PFSK-1 (cell line): ENCODE results near the gene SYNRG.

ENCODE experiments used
- FOXP2 ChIP-seq: optimal IDR thresholded peaks from 2 replicates; pipeline ENCODE3; 2011; ENCODE audit warnings: borderline replicate concordance, control low read depth, inconsistent platforms; ENCODE audit not compliant: insufficient read depth; ENCODE audit errors: extremely low read length, extremely low read depth
- POLR2AphosphoS5 ChIP-seq: IDR thresholded peaks from 2 replicates; pipeline ENCODE4 v1.6.1; 2012; ENCODE audit warnings: low read depth, mild to moderate bottlenecking, control low read depth, low read length, moderate library complexity
- SIN3A ChIP-seq: IDR thresholded peaks from 2 replicates; pipeline ENCODE4 v1.6.1; 2012; ENCODE audit warnings: mild to moderate bottlenecking, low read length, moderate library complexity, borderline replicate concordance; ENCODE audit not compliant: insufficient read depth
- TAF1 ChIP-seq: IDR thresholded peaks from 2 replicates; pipeline ENCODE4 v1.6.1; 2012; ENCODE audit warnings: low read length, control low read depth, borderline replicate concordance; ENCODE audit not compliant: insufficient read depth
- TF ChIP-seq, protein P1 (sequence below), 2 experiments: IDR thresholded peaks; 2 replicates each; pipeline versions ENCODE4 v1.6.1 to v1.8.0; 2011 to 2012; ENCODE audit warnings: low read depth in 2 of 2, low read length in 2 of 2, control low read depth in 1 of 2, inconsistent platforms in 1 of 2, mild to moderate bottlenecking in 1 of 2, moderate library complexity in 1 of 2; ENCODE audit not compliant: insufficient read depth in 1 of 2

The SYNRG gene

GRCh38 chr17:37503148-37503547 is 106.1 kb downstream of the SYNRG start:
- no peak for TF ChIP-seq TAF1
- TF ChIP-seq POLR2AphosphoS5, result no peak
- no peak for TF ChIP-seq FOXP2
- TF ChIP-seq SIN3A, result no peak
- TF ChIP-seq, protein P1, sequence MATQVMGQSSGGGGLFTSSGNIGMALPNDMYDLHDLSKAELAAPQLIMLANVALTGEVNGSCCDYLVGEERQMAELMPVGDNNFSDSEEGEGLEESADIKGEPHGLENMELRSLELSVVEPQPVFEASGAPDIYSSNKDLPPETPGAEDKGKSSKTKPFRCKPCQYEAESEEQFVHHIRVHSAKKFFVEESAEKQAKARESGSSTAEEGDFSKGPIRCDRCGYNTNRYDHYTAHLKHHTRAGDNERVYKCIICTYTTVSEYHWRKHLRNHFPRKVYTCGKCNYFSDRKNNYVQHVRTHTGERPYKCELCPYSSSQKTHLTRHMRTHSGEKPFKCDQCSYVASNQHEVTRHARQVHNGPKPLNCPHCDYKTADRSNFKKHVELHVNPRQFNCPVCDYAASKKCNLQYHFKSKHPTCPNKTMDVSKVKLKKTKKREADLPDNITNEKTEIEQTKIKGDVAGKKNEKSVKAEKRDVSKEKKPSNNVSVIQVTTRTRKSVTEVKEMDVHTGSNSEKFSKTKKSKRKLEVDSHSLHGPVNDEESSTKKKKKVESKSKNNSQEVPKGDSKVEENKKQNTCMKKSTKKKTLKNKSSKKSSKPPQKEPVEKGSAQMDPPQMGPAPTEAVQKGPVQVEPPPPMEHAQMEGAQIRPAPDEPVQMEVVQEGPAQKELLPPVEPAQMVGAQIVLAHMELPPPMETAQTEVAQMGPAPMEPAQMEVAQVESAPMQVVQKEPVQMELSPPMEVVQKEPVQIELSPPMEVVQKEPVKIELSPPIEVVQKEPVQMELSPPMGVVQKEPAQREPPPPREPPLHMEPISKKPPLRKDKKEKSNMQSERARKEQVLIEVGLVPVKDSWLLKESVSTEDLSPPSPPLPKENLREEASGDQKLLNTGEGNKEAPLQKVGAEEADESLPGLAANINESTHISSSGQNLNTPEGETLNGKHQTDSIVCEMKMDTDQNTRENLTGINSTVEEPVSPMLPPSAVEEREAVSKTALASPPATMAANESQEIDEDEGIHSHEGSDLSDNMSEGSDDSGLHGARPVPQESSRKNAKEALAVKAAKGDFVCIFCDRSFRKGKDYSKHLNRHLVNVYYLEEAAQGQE (IDR thresholded peaks at IDR 0.05; ENCODE audit: insufficient read depth in 1 of 2, low read depth in 2 of 2, low read length in 2 of 2), result no peak

DNA sequence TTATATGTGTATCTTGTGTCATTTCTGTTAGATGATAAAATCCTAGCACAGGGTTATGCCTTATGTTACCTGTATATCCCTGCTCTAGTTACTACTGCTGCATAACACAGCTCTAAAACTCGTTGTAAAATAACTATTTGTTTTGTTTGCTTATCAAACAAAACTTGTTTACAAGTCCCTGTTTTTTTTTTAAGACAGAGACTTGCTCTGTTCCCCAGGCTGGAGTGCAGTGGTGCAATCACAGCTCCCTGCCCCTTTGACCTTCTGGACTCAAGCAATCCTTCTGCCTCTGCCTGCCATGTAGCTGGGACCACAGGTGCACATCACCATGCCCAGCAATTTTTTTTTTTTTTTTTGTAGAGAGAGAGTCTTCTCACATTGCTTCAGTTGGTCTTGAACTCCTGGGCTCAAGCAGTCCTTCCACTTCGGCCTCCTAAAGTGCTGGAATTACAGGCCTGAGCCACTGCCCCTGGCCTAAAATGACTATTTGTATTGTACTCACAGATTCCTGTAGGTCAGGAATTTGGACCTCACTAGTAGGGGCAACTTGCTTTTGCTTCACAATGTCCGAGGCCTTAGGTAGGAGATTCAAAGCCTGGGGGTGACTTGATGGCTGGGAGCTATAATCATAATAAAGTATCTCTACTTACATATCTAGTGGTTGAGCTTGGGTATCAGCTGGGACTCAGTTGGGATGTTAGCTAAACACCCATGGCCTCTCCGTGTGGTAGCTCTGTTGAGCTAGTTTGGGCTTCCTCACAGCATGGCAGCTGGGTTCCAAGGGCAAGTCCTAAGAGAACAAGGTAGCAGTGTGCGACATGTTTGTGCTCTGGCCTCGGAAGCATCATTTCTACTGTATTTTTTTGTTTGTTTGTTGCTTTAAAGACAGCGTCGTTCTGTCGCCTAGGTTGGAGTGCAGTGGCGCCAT is 106.9 kb downstream of the SYNRG start:
- TF ChIP-seq TAF1 (no peak), POLR2AphosphoS5 (no peak), FOXP2 (no peak), SIN3A (no peak)
- TF ChIP-seq, protein P1 (IDR thresholded peaks at IDR 0.05; ENCODE audit: insufficient read depth in 1 of 2, low read depth in 2 of 2, low read length in 2 of 2), result no peak

DNA sequence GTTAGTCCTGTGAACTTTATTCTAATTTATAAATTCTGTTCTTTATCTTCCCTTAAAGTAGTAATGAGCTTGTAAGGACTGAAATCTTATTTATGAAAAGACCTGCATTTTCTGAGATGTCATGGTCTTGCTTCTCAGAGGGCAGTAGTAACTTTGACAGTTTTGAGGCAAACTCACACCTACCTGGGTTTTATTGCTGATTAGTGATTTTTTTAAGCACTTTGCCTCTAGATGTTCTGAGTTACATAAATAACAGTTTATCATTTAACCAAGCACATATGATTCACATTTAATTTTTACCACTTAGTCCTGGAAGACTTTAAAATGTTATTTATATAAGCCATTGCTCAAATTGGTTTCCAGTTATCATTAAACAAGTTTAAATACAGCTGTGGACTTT is 108.8 kb downstream of the SYNRG start:
- TF ChIP-seq POLR2AphosphoS5 (no peak), FOXP2 (no peak), TAF1 (no peak), SIN3A (no peak)
- TF ChIP-seq, protein P1 (IDR thresholded peaks at IDR 0.05; ENCODE audit: insufficient read depth in 1 of 2, low read depth in 2 of 2, low read length in 2 of 2), result no peak

DNA sequence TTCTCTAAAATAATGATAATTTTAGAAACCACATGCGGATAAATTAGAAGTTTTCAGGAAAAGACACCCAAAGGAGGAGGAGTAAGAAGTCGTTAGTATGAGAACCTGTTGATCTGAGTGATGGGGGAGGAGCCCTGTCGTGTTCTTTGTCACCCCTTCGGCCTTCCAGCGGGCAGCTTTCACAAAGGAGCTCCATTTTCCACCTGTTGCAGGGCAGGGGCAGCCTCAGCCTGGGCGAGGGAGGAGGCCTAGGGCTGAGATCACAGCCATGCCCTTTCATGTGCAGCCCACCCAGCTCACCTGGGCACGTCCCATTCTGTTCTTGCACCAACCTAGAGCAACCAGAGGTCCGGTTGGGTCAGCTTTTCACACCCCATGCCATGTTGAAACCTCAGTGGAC is 114.2 kb downstream of the SYNRG start:
- TF ChIP-seq POLR2AphosphoS5 (no peak), FOXP2 (no peak), TAF1 (no peak), SIN3A (no peak)
- TF ChIP-seq, protein P1 (IDR thresholded peaks at IDR 0.05; ENCODE audit: insufficient read depth in 1 of 2, low read depth in 2 of 2, low read length in 2 of 2), result no peak

DNA sequence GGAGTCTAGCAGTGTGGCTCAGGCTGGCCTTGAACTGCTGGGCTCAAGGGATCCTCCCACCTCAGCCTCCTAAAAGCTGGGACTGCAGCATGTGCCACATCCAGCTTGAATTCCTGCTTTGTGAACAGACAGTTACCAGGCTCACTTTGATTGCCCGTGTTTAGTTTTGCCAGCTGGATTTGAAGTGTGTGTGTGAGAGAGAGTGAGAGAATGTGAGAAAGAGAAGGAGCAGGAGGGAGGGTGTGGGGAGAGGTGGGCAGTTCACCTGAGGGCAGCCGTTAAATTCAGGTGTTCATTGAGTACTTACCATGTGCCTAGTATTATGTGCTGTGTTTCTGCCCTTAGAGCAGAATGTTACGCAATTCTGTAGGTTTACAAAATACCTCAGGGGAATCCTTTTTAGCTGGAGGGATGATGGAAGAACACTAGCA is 114.8 kb downstream of the SYNRG start:
- TF ChIP-seq TAF1 (no peak), POLR2AphosphoS5 (no peak), SIN3A (no peak), FOXP2 (no peak)
- TF ChIP-seq, protein P1 (IDR thresholded peaks at IDR 0.05; ENCODE audit: insufficient read depth in 1 of 2, low read depth in 2 of 2, low read length in 2 of 2), result no peak
